Measurements from ENCODE around the gene DPM2. TPM values are rescaled to one million over a fixed set of nuclear protein-coding genes. Genes with fewer than 3 reads are reported as not detected.

DPM2 gene
- total and polyA plus RNA-seq, 8 donors: 1.7 to 98.2 (median 35.3) TPM

- peaks cover 33 to 59% (median 54%) of the 10 kb centered on the region in 4 donors for H3K4me1 ChIP-seq
- WGBS, 5 donors: 4 to 19% (median 11%) methylated on average over 4 to 19 of the region's 19 CpGs
- intact Hi-C loops (cut with DNase I; ENCODE audit: low total_unique reads): no loop called here
Observed at GRCh38 chr9:127897193-127897692, 40.4 kb downstream of the DPM2 start.

GRCh38 chr9:127896395-127897192 is 41.1 kb downstream of the DPM2 start:
- intact Hi-C loops (cut with DNase I; ENCODE audit: low total_unique reads): no loop called here
- no peak for TF ChIP-seq CTCF (IDR thresholded peaks at IDR 0.05)
- no peak for TF ChIP-seq POLR2AphosphoS5 (IDR thresholded peaks at IDR 0.05)
- peaks cover 38 to 51% (median 47%) of the 10 kb centered on the region in 4 donors for H3K36me3 ChIP-seq
- peaks cover 33 to 56% (median 50%) of the 10 kb centered on the region in 4 donors for H3K4me1 ChIP-seq
- H3K27me3 ChIP-seq: no peaks in the 10 kb centered on the region
- DNase-seq: no peak
- peaks cover 0 to 22% (median 14%) of the 10 kb centered on the region in 4 donors for H3K9me3 ChIP-seq
- peak overlapping the region in 4 of 5 donors; percentile 90 to 95 (median 92) for H3K27ac ChIP-seq
- WGBS, 5 donors: 63 to 78% (median 71%) methylated on average over 15 to 16 of the region's 16 CpGs
- peak overlapping the region; percentile 34 to 96 (median 80) for H3K4me3 ChIP-seq

More at GRCh38 chr9:127897193-127897692, 40.4 kb downstream of the DPM2 start:
- H3K27ac ChIP-seq: peak overlapping the region; percentile 33 to 95 (median 91)
- H3K27me3 ChIP-seq: no peaks in the 10 kb centered on the region
- peaks cover 0 to 22% (median 14%) of the 10 kb centered on the region in 4 donors for H3K9me3 ChIP-seq
- no peak for TF ChIP-seq POLR2A (IDR thresholded peaks at IDR 0.05)
- TF ChIP-seq EP300 (IDR thresholded peaks at IDR 0.05): no peak
- TF ChIP-seq CTCF (IDR thresholded peaks at IDR 0.05): no peak
- peak in 1 of 3 donors; percentile 12 for TF ChIP-seq POLR2AphosphoS5 (IDR thresholded peaks at IDR 0.05)
- DNase-seq: peak; percentile 80 to 90
- peaks cover 34 to 44% (median 41%) of the 10 kb centered on the region in 4 donors for H3K36me3 ChIP-seq
- peak overlapping the region; percentile 34 to 96 (median 80) for H3K4me3 ChIP-seq

GRCh38 chr9:127895811-127896210 is 41.8 kb downstream of the DPM2 start:
- intact Hi-C loops (cut with DNase I; ENCODE audit: low total_unique reads): no loop called here
- peaks cover 0 to 22% (median 14%) of the 10 kb centered on the region in 4 donors for H3K9me3 ChIP-seq
- no peaks in the 10 kb centered on the region for H3K27me3 ChIP-seq
- no peak for DNase-seq
- H3K4me1 ChIP-seq: peaks cover 33 to 48% (median 42%) of the 10 kb centered on the region in 4 donors
- H3K27ac ChIP-seq: no peak overlapping the region
- H3K4me3 ChIP-seq: no peak overlapping the region
- peaks cover 40 to 57% (median 53%) of the 10 kb centered on the region in 4 donors for H3K36me3 ChIP-seq
- TF ChIP-seq POLR2A (IDR thresholded peaks at IDR 0.05) (no peak), EP300 (IDR thresholded peaks at IDR 0.05) (no peak), CTCF (IDR thresholded peaks at IDR 0.05) (no peak), POLR2AphosphoS5 (IDR thresholded peaks at IDR 0.05) (no peak)
- WGBS, 5 donors: 90 to 99% (median 96%) methylated on average over 8 of the region's 8 CpGs

- H3K27me3 ChIP-seq: no peaks in the 10 kb centered on the region
- H3K4me3 ChIP-seq: no peak overlapping the region
- no peak for DNase-seq
- peaks cover 0 to 22% (median 14%) of the 10 kb centered on the region in 4 donors for H3K9me3 ChIP-seq
- peaks cover 21 to 27% (median 23%) of the 10 kb centered on the region in 4 donors for H3K4me1 ChIP-seq
- TF ChIP-seq EP300 (IDR thresholded peaks at IDR 0.05) (no peak), POLR2A (IDR thresholded peaks at IDR 0.05) (no peak), POLR2AphosphoS5 (IDR thresholded peaks at IDR 0.05) (no peak), CTCF (IDR thresholded peaks at IDR 0.05) (no peak)
- intact Hi-C loops (cut with DNase I; ENCODE audit: low total_unique reads): no loop called here
- H3K27ac ChIP-seq: no peak overlapping the region
- peaks cover 46 to 81% (median 77%) of the 10 kb centered on the region in 4 donors for H3K36me3 ChIP-seq
- WGBS, 5 donors: 93 to 100% (median 98%) methylated on average over 4 of the region's 4 CpGs
Observed at GRCh38 chr9:127893392-127893791, 44.3 kb downstream of the DPM2 start.
